ENCODE data around the gene MRPL44.

MRPL44 gene

DNA sequence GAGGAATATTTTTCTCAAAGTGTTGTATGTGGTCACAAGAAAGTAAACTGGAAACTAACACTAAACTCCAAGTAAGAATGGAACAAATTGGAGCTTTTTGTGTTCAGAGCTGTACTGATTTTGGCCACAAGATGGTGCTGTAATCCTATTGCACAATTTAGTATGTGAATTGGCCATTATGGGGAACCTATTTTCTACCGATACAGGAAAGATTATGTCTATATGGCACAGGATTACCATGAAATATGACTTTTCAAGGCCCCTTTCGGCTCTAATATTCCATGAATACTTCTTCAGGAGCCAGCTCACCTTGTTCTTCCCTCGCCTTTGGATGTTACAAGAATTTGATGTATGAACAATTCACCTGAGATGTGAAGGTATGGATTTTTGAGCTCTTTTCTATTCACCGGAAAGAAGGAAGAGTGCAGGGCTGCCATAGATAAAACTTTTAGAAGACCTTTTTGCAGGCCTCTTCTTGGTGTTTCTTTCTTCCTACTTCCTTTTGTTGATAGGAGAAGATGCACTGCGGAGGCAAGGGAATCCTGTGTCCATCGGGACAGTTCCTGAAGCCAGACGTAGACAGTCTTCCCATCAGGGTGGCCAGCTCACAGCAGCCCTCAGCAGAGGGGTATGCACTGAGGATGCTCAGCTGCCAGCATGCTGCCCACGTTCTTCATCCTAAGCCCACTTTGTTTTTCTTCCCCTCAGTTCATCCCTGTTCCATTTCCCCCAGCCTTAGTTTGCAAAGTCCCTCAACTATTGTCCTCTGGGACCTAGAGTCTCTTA, 13.3 kb downstream of the MRPL44 start:
- no peak overlapping the region for H3K9ac ChIP-seq (ENCODE audit: low read depth in 1 of 2, low read length in 2 of 2)
- H3K4me3 ChIP-seq (ENCODE audit: low read depth in 1 of 2, low read length in 2 of 2), result no peak overlapping the region
- H3K9me3 ChIP-seq (ENCODE audit: control insufficient read depth in 1 of 2, low read length in 2 of 2), result no peaks in the 10 kb centered on the region
- H3K4me1 ChIP-seq (ENCODE audit: control insufficient read depth in 1 of 2, insufficient read depth in 2 of 2, low read length in 2 of 2), result no peaks in the 10 kb centered on the region
- H3K36me3 ChIP-seq (ENCODE audit: control insufficient read depth in 1 of 2, insufficient read depth in 2 of 2, low read length in 2 of 2), result peaks cover 6 to 23% of the 10 kb centered on the region in 2 donors
- no peaks in the 10 kb centered on the region for H3K27me3 ChIP-seq (ENCODE audit: control insufficient read depth in 1 of 2, insufficient read depth in 2 of 2, low read length in 2 of 2)
- H3K27ac ChIP-seq (ENCODE audit: low read depth, low read length), result no peak overlapping the region

DNA sequence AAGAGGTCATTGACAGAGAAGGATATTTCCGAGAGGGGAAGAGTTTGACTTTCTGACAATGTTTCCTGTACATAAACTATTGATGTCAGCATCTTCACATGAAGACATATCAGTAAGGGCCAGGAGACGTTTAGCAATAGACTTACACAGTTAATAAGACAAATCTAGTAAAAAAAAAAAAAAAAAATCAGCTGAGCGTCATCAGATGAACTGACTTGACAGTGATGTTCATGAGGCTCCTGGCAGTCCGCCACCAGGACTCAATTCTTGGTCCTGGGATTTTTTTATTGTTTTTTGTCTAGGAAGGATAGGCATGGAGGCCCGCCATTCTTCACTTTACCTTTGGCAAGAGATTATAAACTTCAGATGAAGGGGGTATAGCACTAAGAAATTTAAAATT, 14.5 kb downstream of the MRPL44 start:
- no peaks in the 10 kb centered on the region for H3K27me3 ChIP-seq (ENCODE audit: control insufficient read depth in 1 of 2, insufficient read depth in 2 of 2, low read length in 2 of 2)
- no peak overlapping the region for H3K27ac ChIP-seq (ENCODE audit: low read depth, low read length)
- H3K4me3 ChIP-seq (ENCODE audit: low read depth in 1 of 2, low read length in 2 of 2), result no peak overlapping the region
- H3K4me1 ChIP-seq (ENCODE audit: control insufficient read depth in 1 of 2, insufficient read depth in 2 of 2, low read length in 2 of 2), result no peaks in the 10 kb centered on the region
- H3K9ac ChIP-seq (ENCODE audit: low read depth in 1 of 2, low read length in 2 of 2), result no peak overlapping the region
- no peaks in the 10 kb centered on the region for H3K9me3 ChIP-seq (ENCODE audit: control insufficient read depth in 1 of 2, low read length in 2 of 2)
- peaks cover 3 to 15% of the 10 kb centered on the region in 2 donors for H3K36me3 ChIP-seq (ENCODE audit: control insufficient read depth in 1 of 2, insufficient read depth in 2 of 2, low read length in 2 of 2)

GRCh38 chr2:223972656-223973102, 15.4 kb downstream of the MRPL44 start:
- H3K9me3 ChIP-seq (ENCODE audit: control insufficient read depth in 1 of 2, low read length in 2 of 2), result no peaks in the 10 kb centered on the region
- H3K27me3 ChIP-seq (ENCODE audit: control insufficient read depth in 1 of 2, insufficient read depth in 2 of 2, low read length in 2 of 2), result no peaks in the 10 kb centered on the region
- no peaks in the 10 kb centered on the region for H3K4me1 ChIP-seq (ENCODE audit: control insufficient read depth in 1 of 2, insufficient read depth in 2 of 2, low read length in 2 of 2)
- H3K36me3 ChIP-seq (ENCODE audit: control insufficient read depth in 1 of 2, insufficient read depth in 2 of 2, low read length in 2 of 2), result peaks cover 0 to 6% of the 10 kb centered on the region in 2 donors
- H3K4me3 ChIP-seq (ENCODE audit: low read depth in 1 of 2, low read length in 2 of 2), result no peak overlapping the region
- H3K27ac ChIP-seq (ENCODE audit: low read depth, low read length), result no peak overlapping the region
- H3K9ac ChIP-seq (ENCODE audit: low read depth in 1 of 2, low read length in 2 of 2), result no peak overlapping the region

GRCh38 chr2:223973606-223974005, 16.3 kb downstream of the MRPL44 start:
- H3K9me3 ChIP-seq (ENCODE audit: control insufficient read depth in 1 of 2, low read length in 2 of 2), result no peaks in the 10 kb centered on the region
- H3K27ac ChIP-seq (ENCODE audit: low read depth, low read length), result no peak overlapping the region
- H3K4me3 ChIP-seq (ENCODE audit: low read depth in 1 of 2, low read length in 2 of 2), result no peak overlapping the region
- H3K27me3 ChIP-seq (ENCODE audit: control insufficient read depth in 1 of 2, insufficient read depth in 2 of 2, low read length in 2 of 2), result no peaks in the 10 kb centered on the region
- H3K36me3 ChIP-seq (ENCODE audit: control insufficient read depth in 1 of 2, insufficient read depth in 2 of 2, low read length in 2 of 2), result no peaks in the 10 kb centered on the region
- no peaks in the 10 kb centered on the region for H3K4me1 ChIP-seq (ENCODE audit: control insufficient read depth in 1 of 2, insufficient read depth in 2 of 2, low read length in 2 of 2)
- no peak overlapping the region for H3K9ac ChIP-seq (ENCODE audit: low read depth in 1 of 2, low read length in 2 of 2)

- Histone ChIP-seq H3K4me1 (ENCODE audit: control insufficient read depth in 1 of 2, insufficient read depth in 2 of 2, low read length in 2 of 2) (no peaks in the 10 kb centered on the region), H3K27me3 (ENCODE audit: control insufficient read depth in 1 of 2, insufficient read depth in 2 of 2, low read length in 2 of 2) (no peaks in the 10 kb centered on the region), H3K36me3 (ENCODE audit: control insufficient read depth in 1 of 2, insufficient read depth in 2 of 2, low read length in 2 of 2) (no peaks in the 10 kb centered on the region), H3K9me3 (ENCODE audit: control insufficient read depth in 1 of 2, low read length in 2 of 2) (no peaks in the 10 kb centered on the region), H3K27ac (ENCODE audit: low read depth, low read length) (no peak overlapping the region), H3K4me3 (ENCODE audit: low read depth in 1 of 2, low read length in 2 of 2) (no peak overlapping the region), H3K9ac (ENCODE audit: low read depth in 1 of 2, low read length in 2 of 2) (no peak overlapping the region)
These were observed 19.5 kb downstream of the MRPL44 start for GRCh38 chr2:223976635-223977226.

- no peaks in the 10 kb centered on the region for H3K4me1 ChIP-seq (ENCODE audit: control insufficient read depth in 1 of 2, insufficient read depth in 2 of 2, low read length in 2 of 2)
- H3K9me3 ChIP-seq (ENCODE audit: control insufficient read depth in 1 of 2, low read length in 2 of 2), result no peaks in the 10 kb centered on the region
- H3K9ac ChIP-seq (ENCODE audit: low read depth in 1 of 2, low read length in 2 of 2), result no peak overlapping the region
- H3K27me3 ChIP-seq (ENCODE audit: control insufficient read depth in 1 of 2, insufficient read depth in 2 of 2, low read length in 2 of 2), result no peaks in the 10 kb centered on the region
- H3K4me3 ChIP-seq (ENCODE audit: low read depth in 1 of 2, low read length in 2 of 2), result no peak overlapping the region
- H3K36me3 ChIP-seq (ENCODE audit: control insufficient read depth in 1 of 2, insufficient read depth in 2 of 2, low read length in 2 of 2), result no peaks in the 10 kb centered on the region
- H3K27ac ChIP-seq (ENCODE audit: low read depth, low read length), result no peak overlapping the region
These were observed 21.2 kb downstream of the MRPL44 start for GRCh38 chr2:223978451-223978850.

DNA sequence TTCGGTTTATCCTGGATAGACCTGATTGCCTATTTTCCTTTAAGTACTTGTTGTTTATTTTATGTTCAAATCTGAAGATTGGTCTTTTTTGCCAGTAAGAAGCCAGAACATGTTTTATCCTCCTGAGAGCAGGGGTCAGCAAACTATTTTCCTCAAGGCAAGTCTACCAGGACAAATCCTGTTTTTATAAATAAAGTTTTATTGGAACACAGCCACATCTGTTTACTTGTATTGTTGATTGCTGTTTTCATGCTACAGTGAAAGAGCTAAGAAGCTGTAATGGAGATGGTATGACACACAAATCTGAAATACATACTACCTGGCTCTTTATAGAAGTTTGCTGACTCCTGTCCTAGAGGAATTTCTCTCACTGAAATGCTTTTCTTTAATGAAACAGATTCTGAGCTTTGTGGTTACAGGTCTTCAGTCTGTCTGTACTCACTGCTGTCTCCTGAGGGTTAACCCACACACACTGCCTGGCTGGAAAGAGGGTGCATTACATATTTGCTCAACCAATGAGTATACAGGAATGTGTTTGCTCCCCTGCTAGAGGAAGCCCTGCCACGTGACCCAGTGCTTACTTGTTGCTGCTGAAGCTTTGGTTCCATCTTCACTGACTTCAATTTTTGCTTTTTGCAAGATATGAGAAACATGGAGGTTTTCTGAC, 22.6 kb downstream of the MRPL44 start:
- H3K9me3 ChIP-seq (ENCODE audit: control insufficient read depth in 1 of 2, low read length in 2 of 2), result no peaks in the 10 kb centered on the region
- H3K4me1 ChIP-seq (ENCODE audit: control insufficient read depth in 1 of 2, insufficient read depth in 2 of 2, low read length in 2 of 2), result no peaks in the 10 kb centered on the region
- H3K9ac ChIP-seq (ENCODE audit: low read depth in 1 of 2, low read length in 2 of 2), result no peak overlapping the region
- no peak overlapping the region for H3K27ac ChIP-seq (ENCODE audit: low read depth, low read length)
- no peaks in the 10 kb centered on the region for H3K36me3 ChIP-seq (ENCODE audit: control insufficient read depth in 1 of 2, insufficient read depth in 2 of 2, low read length in 2 of 2)
- H3K27me3 ChIP-seq (ENCODE audit: control insufficient read depth in 1 of 2, insufficient read depth in 2 of 2, low read length in 2 of 2), result no peaks in the 10 kb centered on the region
- H3K4me3 ChIP-seq (ENCODE audit: low read depth in 1 of 2, low read length in 2 of 2), result no peak overlapping the region

- no peaks in the 10 kb centered on the region for H3K36me3 ChIP-seq (ENCODE audit: control insufficient read depth in 1 of 2, insufficient read depth in 2 of 2, low read length in 2 of 2)
- no peaks in the 10 kb centered on the region for H3K4me1 ChIP-seq (ENCODE audit: control insufficient read depth in 1 of 2, insufficient read depth in 2 of 2, low read length in 2 of 2)
These were observed 23.1 kb downstream of the MRPL44 start for GRCh38 chr2:223980397-223980735.

DNA sequence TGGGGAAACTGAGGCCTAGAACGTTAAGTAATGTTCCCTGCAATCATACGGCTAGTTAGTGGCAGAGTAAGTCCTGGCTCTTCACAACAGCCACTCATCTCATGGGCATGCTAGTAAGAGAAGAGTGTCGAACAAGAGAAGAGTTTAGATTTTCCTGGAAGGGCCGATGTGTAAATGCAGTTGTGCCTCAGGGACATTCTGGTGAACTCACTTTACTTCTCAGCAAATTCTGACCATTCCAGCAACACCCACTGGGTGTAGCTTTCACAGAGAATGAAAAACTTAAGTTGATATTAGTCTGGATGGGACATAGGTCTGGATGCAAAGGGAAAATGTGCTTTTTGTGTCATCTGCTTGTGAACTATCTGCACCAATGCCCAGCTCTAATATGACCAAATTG, 23.5 kb downstream of the MRPL44 start:
- H3K36me3 ChIP-seq (ENCODE audit: control insufficient read depth in 1 of 2, insufficient read depth in 2 of 2, low read length in 2 of 2), result no peaks in the 10 kb centered on the region
- no peaks in the 10 kb centered on the region for H3K9me3 ChIP-seq (ENCODE audit: control insufficient read depth in 1 of 2, low read length in 2 of 2)
- H3K9ac ChIP-seq (ENCODE audit: low read depth in 1 of 2, low read length in 2 of 2), result no peak overlapping the region

More at GRCh38 chr2:223980397-223980735, 23.1 kb downstream of the MRPL44 start:
- no peaks in the 10 kb centered on the region for H3K9me3 ChIP-seq (ENCODE audit: control insufficient read depth in 1 of 2, low read length in 2 of 2)
- no peak overlapping the region for H3K27ac ChIP-seq (ENCODE audit: low read depth, low read length)
- no peak overlapping the region for H3K9ac ChIP-seq (ENCODE audit: low read depth in 1 of 2, low read length in 2 of 2)
- no peak overlapping the region for H3K4me3 ChIP-seq (ENCODE audit: low read depth in 1 of 2, low read length in 2 of 2)
- H3K27me3 ChIP-seq (ENCODE audit: control insufficient read depth in 1 of 2, insufficient read depth in 2 of 2, low read length in 2 of 2), result no peaks in the 10 kb centered on the region

DNA sequence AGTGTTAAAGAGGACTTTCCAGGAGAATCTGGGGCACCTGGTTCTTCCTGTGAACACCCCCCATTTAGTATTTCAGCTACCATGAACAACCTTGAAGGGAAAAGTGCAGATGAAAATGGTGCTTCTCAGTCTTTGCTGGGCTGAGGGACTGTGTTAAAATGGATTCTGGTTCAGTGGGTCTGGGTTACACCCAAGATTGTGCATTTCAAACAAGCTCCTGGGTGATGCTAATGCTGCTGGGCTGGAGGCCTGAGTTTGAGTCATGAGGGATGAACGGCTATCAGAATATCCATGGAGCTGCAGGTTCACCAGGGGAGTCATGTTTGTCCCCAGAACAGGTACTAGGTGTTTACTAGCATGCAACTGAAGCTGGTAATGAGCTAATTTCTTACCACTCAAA, 24.0 kb downstream of the MRPL44 start:
- Histone ChIP-seq H3K9ac (ENCODE audit: low read depth in 1 of 2, low read length in 2 of 2) (no peak overlapping the region), H3K27me3 (ENCODE audit: control insufficient read depth in 1 of 2, insufficient read depth in 2 of 2, low read length in 2 of 2) (no peaks in the 10 kb centered on the region), H3K27ac (ENCODE audit: low read depth, low read length) (no peak overlapping the region), H3K4me1 (ENCODE audit: control insufficient read depth in 1 of 2, insufficient read depth in 2 of 2, low read length in 2 of 2) (no peaks in the 10 kb centered on the region), H3K4me3 (ENCODE audit: low read depth in 1 of 2, low read length in 2 of 2) (no peak overlapping the region), H3K9me3 (ENCODE audit: control insufficient read depth in 1 of 2, low read length in 2 of 2) (no peaks in the 10 kb centered on the region), H3K36me3 (ENCODE audit: control insufficient read depth in 1 of 2, insufficient read depth in 2 of 2, low read length in 2 of 2) (no peaks in the 10 kb centered on the region)

More for the DNA sequence above, 23.5 kb downstream of the MRPL44 start:
- H3K27me3 ChIP-seq (ENCODE audit: control insufficient read depth in 1 of 2, insufficient read depth in 2 of 2, low read length in 2 of 2), result no peaks in the 10 kb centered on the region
- H3K4me1 ChIP-seq (ENCODE audit: control insufficient read depth in 1 of 2, insufficient read depth in 2 of 2, low read length in 2 of 2), result no peaks in the 10 kb centered on the region
- no peak overlapping the region for H3K4me3 ChIP-seq (ENCODE audit: low read depth in 1 of 2, low read length in 2 of 2)
- no peak overlapping the region for H3K27ac ChIP-seq (ENCODE audit: low read depth, low read length)

Measured in duodenal mucosa (tissue), 2 donors.